Activated T-cell treated with anti-CD3 and anti-CD28 coated beads, Interleukin-2, amount 50 U/mL, for 4 hours (primary cell): Measurements from ENCODE around the gene PRAMEF33. TPM values are rescaled to one million over a fixed set of nuclear protein-coding genes. Genes with fewer than 3 reads are reported as not detected.
"Not testable (repeated sequence)": the region's sequence is repeated elsewhere in the genome, so short reads cannot be mapped to it uniquely, and the experiment has no call there.

Source experiments
- ATAC-seq, 2 donors: fragments of 200-7000 bp; cut with Tn5 transposase; one replicate each; pipeline ENCODE4 v1.10.0; 2021
- DNase-seq: peaks from one replicate; pipeline ENCODE4 v3.0.0-alpha.2; 2020
- H3K27me3 Mint-ChIP-seq: one replicate; pipeline ENCODE4 v1.8.0; 2021; ENCODE audit warnings: low read depth, mixed read lengths
- H3K36me3 Mint-ChIP-seq: one replicate; pipeline ENCODE4 v1.8.0; 2022; ENCODE audit warnings: mixed read lengths; ENCODE audit not compliant: insufficient read depth
- H3K4me1 Mint-ChIP-seq: one replicate; pipeline ENCODE4 v1.8.0; 2021; ENCODE audit warnings: low read depth, mixed read lengths
- H3K4me3 Mint-ChIP-seq: one replicate; pipeline ENCODE4 v1.8.0; 2021; ENCODE audit warnings: mild to moderate bottlenecking, moderate library complexity, mixed read lengths
- H3K9me3 Mint-ChIP-seq: one replicate; pipeline ENCODE4 v1.8.0; 2021; ENCODE audit warnings: mixed read lengths
- total RNA-seq, 3 donors: library from RNA; stranded (reverse); gene quantifications; one replicate each; pipeline ENCODE4 v1.2.1, GENCODE V29; 2021

PRAMEF33 gene, protein sequence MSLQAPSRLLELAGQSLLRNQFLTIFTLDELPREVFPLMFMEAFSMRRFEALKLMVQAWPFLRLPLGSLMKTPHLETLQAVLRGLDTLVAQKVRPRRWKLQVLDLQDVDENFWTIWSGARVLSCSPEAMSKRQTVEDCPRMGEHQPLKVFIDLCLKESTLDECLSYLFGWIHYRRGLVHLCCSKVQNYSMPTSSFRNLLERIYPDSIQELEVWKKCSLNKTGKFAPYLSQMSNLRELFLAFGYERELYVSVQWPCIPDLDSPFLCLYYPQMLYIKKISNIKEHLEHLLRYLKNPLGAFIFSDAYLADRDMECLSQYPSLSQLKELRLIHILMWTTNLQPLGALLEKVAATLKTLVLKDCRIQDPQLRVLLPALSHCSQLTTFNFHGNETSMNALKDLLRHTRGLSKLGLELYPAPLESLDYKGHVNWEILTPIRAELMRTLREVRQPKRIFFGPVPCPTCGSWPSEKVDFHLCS
- total RNA-seq, result not detected

DNA sequence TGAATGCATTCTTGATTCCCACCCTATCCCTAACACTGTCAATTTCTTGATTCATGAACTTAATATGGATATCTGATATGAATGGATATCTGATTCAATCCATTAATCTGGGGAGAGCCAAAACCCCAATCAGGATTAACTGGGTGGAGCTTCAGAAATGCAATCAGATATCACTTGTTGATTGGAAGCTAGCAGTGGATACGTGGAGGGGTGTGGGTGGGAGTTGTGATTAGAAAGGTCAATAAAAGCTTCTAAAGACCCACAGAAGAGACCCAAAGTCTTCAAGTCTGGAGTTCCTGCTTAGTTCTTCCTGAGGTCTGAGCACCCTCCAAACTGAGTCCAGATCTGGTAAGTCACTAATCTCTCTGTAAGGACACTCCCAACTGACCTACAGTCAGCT is at the start of gene PRAMEF33:
Gene PRAMEF33 (plus strand): TSS at position 301 of the 400 bp plus-strand sequence. CDS start 2,416 bp downstream, outside the sequence.
- H3K36me3 Mint-ChIP-seq, DNase-seq, H3K9me3 Mint-ChIP-seq, ATAC-seq, H3K4me3 Mint-ChIP-seq, H3K4me1 Mint-ChIP-seq, H3K27me3 Mint-ChIP-seq: not testable (repeated sequence)

DNA sequence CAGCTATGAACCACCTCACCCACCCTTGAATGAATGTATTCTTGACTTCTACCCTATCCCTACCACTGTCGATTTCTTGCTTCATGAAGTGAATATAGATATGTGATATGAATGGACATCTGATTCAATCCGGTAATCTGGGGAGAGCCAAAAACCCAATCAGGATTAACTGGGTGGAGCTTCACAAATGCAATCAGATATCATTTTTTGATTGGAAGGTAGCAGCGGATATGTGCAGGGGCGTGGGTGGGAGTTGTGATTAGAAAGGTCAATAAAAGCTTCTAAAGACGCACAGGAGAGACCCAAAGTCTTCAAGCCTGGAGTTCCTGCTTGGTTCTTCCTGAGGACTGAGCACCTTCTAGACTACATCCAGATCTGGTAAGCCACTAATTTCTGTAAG is 49.4 kb upstream of the PRAMEF33 start, which contains the start of gene PRAMEF5:
Gene PRAMEF5 (plus strand): TSS at position 301 of the 400 bp plus-strand sequence. CDS start 5,071 bp downstream, outside the sequence.
- not testable (repeated sequence) for H3K27me3 Mint-ChIP-seq, H3K4me3 Mint-ChIP-seq, DNase-seq, H3K4me1 Mint-ChIP-seq, H3K9me3 Mint-ChIP-seq, H3K36me3 Mint-ChIP-seq, ATAC-seq

DNA sequence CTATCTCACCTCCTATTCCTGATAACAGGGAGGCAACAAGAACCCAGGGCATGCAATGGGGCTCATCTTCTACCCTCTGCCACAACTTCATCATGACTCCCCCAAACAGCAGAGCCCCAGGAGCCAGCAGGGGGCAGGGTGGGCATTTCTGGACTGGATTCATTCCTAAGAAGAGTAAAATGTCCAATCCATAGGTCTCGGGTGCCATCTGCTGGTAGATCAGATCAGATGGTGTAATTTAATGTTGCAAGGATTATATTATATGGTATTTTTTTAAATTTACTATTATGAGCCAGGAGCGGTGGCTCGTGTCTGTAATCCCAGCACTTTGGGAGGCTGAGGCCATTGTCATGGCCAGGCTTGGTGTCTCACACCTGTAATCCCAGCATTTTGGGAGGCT is 38.2 kb upstream of the PRAMEF33 start:
- ATAC-seq, H3K4me3 Mint-ChIP-seq, H3K9me3 Mint-ChIP-seq, DNase-seq, H3K4me1 Mint-ChIP-seq, H3K36me3 Mint-ChIP-seq, H3K27me3 Mint-ChIP-seq: not testable (repeated sequence)

DNA sequence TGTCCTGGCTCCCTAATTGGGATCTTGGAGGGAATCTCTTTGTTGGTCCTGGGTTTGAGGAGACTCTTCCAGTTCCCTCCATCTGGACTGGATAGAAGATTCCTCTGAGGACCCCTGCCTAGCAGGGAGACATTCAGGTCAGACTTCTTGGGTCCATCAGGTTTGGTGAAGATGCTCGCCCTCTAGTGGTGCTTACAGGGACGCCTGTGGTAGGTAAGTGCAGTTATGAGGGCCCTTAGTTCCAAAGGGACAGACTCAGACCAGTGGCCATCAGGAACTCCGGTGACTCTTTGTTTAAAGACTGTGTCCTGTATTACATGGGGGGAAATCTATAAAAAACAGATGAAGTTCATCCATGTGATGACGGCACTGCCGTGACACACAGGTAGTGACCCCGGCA is 26.3 kb upstream of the PRAMEF33 start:
- not testable (repeated sequence) for ATAC-seq, H3K27me3 Mint-ChIP-seq, H3K4me3 Mint-ChIP-seq, H3K9me3 Mint-ChIP-seq, DNase-seq, H3K4me1 Mint-ChIP-seq, H3K36me3 Mint-ChIP-seq

DNA sequence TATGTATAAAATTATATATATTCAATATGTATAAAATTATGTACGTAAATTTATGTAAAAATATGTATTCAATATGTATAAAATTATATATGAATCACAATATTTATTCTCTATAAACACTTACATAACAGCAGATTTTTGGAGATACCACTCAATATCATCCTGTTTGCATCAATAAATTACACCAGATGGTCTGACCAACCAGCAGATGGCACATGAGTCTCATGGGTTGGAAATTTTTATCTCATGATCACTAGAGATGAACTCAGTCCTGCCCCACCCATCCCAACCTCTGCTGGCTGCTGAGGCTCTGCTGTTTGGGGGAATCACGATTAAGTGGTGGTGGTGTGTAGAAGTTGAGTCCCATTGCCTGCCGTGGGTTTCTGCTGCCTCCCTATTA is 23.7 kb upstream of the PRAMEF33 start:
- H3K9me3 Mint-ChIP-seq, ATAC-seq, H3K27me3 Mint-ChIP-seq: not testable (repeated sequence)

DNA sequence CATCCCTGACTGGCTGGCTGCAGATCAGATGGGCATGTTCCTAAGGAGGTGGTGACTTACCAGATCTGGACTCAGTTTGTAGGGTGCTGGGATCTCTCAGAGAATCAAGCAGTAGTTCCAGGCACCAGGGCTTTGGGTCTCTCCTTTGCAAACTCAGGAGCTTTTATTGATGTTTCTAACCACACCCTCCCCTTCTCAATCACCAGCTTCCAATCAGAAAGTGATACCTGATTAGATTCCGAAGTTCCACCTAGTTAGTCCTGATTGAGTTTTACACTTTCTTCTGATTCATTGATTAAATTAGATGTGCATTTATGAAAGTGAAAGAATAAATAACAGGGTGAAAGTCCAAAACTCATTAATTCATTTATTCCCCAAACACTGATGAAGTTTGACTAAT is 18.3 kb upstream of the PRAMEF33 start, which contains the start of gene PRAMEF8:
Gene PRAMEF8 (minus strand): TSS at position 101 of the 400 bp plus-strand sequence. CDS start 1,046 bp downstream, outside the sequence.
- ATAC-seq, H3K4me3 Mint-ChIP-seq, H3K9me3 Mint-ChIP-seq, H3K4me1 Mint-ChIP-seq, DNase-seq, H3K36me3 Mint-ChIP-seq, H3K27me3 Mint-ChIP-seq: not testable (repeated sequence)

More for the DNA sequence above, 23.7 kb upstream of the PRAMEF33 start:
- not testable (repeated sequence) for H3K36me3 Mint-ChIP-seq, DNase-seq, H3K4me1 Mint-ChIP-seq, H3K4me3 Mint-ChIP-seq

DNA sequence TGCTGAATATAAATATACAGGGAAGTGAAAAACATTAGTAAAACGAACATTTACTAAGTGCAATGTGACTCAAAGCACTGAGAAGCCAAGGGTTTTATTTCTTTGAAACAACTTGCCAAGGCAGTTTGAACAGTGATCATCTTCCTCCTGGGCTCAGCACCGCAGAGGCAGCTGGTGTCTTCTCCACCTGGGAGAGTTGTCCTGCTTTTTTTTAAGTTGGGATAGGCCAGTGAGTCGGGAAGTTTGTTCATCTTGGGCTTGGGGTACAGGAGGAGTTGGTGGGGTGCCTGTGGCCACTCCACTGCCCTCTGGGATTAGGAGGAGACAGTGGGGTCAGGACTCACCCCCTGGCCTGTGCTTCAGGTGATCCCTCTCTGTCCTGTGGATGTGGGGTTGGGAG is 14.3 kb upstream of the PRAMEF33 start:
- not testable (repeated sequence) for ATAC-seq, H3K36me3 Mint-ChIP-seq, DNase-seq, H3K4me3 Mint-ChIP-seq, H3K9me3 Mint-ChIP-seq, H3K27me3 Mint-ChIP-seq, H3K4me1 Mint-ChIP-seq

DNA sequence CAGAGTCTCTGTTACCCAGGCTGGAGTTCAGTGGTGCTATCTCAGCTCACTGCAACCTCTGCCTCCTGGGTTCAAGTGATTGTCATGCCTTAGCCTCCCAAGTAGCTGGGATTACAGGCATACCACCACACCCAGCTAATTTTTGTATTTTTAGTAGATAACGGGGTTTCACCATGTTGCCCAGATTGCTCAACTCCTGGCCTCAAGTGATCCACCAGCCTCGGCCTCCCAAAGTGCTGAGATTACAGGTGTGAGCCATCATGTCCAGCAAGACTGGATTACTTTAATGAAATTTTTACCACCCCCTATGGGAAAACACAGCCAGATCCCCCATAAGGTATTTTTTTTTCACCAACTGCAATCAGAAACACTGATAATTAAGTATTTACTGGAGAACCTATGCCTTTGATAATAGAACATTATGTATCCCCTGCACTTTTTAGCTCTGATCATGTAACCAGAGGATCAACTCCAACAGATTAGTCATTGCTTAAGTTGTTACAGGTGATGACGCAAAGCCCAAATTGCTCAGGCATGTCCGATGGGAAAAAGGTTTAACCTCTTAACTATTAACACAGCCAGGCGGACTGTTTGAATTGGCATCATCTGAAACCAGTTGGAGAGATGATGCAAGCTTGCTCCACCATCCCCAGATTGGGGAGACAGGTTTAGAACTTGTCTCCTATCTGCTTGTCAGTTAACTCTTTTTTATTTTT is 6.0 kb upstream of the PRAMEF33 start:
- ATAC-seq, H3K27me3 Mint-ChIP-seq, H3K36me3 Mint-ChIP-seq, H3K4me1 Mint-ChIP-seq, H3K9me3 Mint-ChIP-seq, DNase-seq, H3K4me3 Mint-ChIP-seq: not testable (repeated sequence)

DNA sequence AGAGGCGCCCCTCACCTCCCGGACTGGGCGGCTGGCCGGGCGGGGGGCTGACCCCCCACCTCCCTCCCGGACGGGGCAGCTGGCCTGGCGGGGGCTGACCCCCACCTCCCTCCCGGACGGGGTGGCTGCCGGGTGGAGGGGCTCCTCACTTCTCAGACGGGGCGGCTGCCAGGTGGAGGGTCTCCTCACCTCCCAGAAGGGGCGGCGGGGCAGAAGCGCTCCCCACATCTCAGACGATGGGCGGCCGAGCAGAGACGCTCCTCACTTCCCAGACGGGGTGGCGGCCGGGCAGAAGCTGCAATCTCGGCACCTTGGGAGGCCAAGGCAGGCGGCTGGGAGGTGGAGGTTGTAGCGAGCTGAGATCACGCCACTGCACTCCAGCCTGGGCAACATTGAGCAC is 4.6 kb upstream of the PRAMEF33 start:
- DNase-seq, H3K9me3 Mint-ChIP-seq, H3K27me3 Mint-ChIP-seq, H3K4me1 Mint-ChIP-seq, ATAC-seq, H3K36me3 Mint-ChIP-seq, H3K4me3 Mint-ChIP-seq: not testable (repeated sequence)

DNA sequence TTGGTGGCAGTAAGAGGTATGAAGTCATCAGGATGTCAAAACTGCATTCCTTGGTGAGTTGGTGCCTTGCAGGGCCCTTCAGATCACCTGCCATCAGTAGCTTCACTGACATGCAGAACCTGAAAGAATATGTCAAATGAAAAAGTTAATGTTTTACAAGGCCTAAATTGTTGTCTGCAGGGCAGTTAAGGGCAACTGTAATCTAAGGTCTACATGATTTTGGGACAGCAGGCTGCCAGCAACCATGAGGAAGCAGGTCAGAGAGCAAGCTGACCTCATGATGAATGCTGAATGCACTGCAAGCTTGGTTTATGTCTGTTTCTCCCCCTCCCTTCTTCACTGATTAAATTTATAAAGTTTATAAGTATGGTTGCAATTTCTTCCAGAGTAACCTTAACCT is 1.1 kb upstream of the PRAMEF33 start:
- H3K27me3 Mint-ChIP-seq, H3K9me3 Mint-ChIP-seq, H3K4me1 Mint-ChIP-seq, H3K36me3 Mint-ChIP-seq, DNase-seq, H3K4me3 Mint-ChIP-seq, ATAC-seq: not testable (repeated sequence)

DNA sequence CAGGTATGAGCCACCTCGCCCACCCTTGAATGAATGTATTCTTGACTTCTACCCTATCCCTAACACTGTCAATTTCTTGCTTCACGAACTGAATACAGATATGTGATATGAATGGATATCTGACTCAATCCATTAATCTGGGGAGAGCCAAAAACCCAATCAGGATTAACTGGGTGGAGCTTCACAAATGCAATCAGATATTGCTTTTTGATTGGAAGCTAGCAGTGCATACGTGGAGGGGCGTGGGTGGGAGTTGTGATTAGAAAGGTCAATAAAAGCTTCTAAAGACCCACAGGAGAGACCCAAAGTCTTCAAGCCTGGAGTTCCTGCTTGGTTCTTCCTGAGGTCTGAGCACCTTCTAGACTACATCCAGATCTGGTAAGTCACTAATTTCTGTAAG is 11.9 kb downstream of the PRAMEF33 start, which contains the start of gene PRAMEF15:
Gene PRAMEF15 (plus strand): TSS at position 301 of the 400 bp plus-strand sequence. CDS start 2,827 bp downstream, outside the sequence.
- not testable (repeated sequence) for ATAC-seq, H3K4me3 Mint-ChIP-seq, H3K27me3 Mint-ChIP-seq, H3K9me3 Mint-ChIP-seq, DNase-seq, H3K4me1 Mint-ChIP-seq, H3K36me3 Mint-ChIP-seq

DNA sequence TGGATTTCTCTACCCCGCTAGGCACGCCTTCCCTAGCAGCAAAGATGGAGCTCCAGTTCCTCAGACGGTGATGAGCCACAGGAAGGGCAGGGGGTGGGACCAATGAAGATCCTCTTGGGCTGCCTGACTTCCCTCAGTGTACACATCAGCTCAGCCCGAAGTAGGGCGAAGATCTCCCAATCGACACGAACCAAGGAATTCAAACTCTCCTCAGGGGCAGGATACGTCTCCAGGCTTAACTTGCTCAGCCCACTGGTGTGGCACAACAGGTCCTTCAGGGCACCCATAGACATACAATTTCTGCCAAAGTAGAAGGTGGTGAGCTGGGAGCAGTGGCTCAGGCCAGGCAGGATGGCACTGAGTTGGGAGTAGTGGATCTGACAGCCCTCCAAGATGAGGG is 39.2 kb downstream of the PRAMEF33 start:
- not testable (repeated sequence) for H3K36me3 Mint-ChIP-seq, H3K9me3 Mint-ChIP-seq, DNase-seq, H3K4me1 Mint-ChIP-seq, H3K27me3 Mint-ChIP-seq, ATAC-seq, H3K4me3 Mint-ChIP-seq

DNA sequence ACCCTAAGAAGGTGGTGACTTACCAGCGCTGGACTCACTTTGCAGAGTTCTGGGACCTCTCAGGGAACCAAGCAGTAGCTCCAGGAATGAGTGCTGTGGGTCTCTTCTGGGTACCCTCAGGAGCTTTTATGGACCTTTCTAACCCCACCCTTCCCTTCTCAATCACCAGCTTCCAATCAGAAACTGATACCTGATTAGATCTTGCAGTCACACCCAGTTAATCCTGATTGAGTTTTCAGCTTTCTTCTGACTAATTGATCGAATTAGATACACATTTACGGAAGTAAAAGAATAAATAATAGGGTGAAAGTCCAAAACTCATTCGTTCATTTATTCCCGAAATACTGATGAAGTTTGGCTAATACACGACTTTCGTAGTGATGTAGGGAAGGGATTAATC is 43.7 kb downstream of the PRAMEF33 start, which contains the start of gene PRAMEF14:
Gene PRAMEF14 (minus strand): TSS at position 101 of the 400 bp plus-strand sequence. CDS start 1,820 bp downstream, outside the sequence.
- DNase-seq, H3K4me1 Mint-ChIP-seq, H3K9me3 Mint-ChIP-seq, H3K27me3 Mint-ChIP-seq, H3K36me3 Mint-ChIP-seq, H3K4me3 Mint-ChIP-seq, ATAC-seq: not testable (repeated sequence)

DNA sequence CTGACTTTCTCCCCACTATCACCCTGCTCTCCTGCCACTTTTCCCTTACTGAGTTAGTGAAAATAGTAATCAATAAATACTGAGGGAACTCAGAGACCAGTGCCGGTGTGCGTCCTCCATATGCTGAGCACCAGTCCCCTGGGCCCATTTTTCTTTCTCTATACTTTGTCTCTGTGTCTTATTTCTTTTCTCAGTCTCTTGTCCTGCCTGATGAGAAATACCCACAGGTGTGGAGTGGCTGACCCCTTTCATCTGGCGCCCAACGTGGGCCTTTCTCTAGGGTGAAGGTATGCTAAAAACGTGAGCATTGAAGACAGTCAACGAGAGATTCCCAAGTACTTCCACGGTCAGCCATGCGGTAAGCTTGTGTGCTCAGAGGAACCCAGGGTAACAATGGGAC is 50.1 kb downstream of the PRAMEF33 start:
- not testable (repeated sequence) for H3K4me3 Mint-ChIP-seq, ATAC-seq, H3K9me3 Mint-ChIP-seq, H3K27me3 Mint-ChIP-seq, DNase-seq, H3K4me1 Mint-ChIP-seq, H3K36me3 Mint-ChIP-seq
